Liver (tissue), 9 donors: ENCODE data around the gene VSIR. TPM values are rescaled to one million over a fixed set of nuclear protein-coding genes. Genes with fewer than 3 reads are reported as not detected.

ENCODE experiments used
- DNase-seq: peaks from one replicate; pipeline ENCODE4 v3.0.0-alpha.2; 2017; ENCODE audit warnings: low spot score
- H3K27ac ChIP-seq, 2 donors: one replicate each; pipeline ENCODE4 v1.7.0; 2013; ENCODE audit warnings: inconsistent platforms in 2 of 2, low read length in 2 of 2, control low read depth in 1 of 2, low read depth in 1 of 2, mild to moderate bottlenecking in 1 of 2
- H3K27me3 ChIP-seq, 4 donors: one replicate each; pipeline versions ENCODE4 v1.6.1 to v1.7.0; 2013; ENCODE audit warnings: low read length in 3 of 4, inconsistent platforms in 1 of 4, mild to moderate bottlenecking in 1 of 4, moderate library complexity in 1 of 4; ENCODE audit not compliant: control insufficient read depth in 4 of 4, insufficient read depth in 4 of 4
- H3K36me3 ChIP-seq, 4 donors: one replicate each; pipeline versions ENCODE4 v1.6.1 to v1.7.0; 2013; ENCODE audit warnings: low read length in 3 of 4, mild to moderate bottlenecking in 3 of 4, low read depth in 1 of 4, moderate library complexity in 1 of 4; ENCODE audit not compliant: control insufficient read depth in 4 of 4, insufficient read depth in 3 of 4
- H3K4me1 ChIP-seq, 4 donors: one replicate each; pipeline versions ENCODE4 v1.6.1 to v1.7.0; 2013; ENCODE audit warnings: low read length in 3 of 4, mild to moderate bottlenecking in 3 of 4, moderate library complexity in 1 of 4; ENCODE audit not compliant: control insufficient read depth in 4 of 4, insufficient read depth in 4 of 4
- H3K4me3 ChIP-seq, 3 donors: one replicate each; pipeline versions ENCODE4 v1.6.1 to v1.7.0; 2013; ENCODE audit warnings: low read length in 3 of 3, control low read depth in 1 of 3, low read depth in 1 of 3, mild to moderate bottlenecking in 1 of 3
- H3K9ac ChIP-seq, 2 donors: one replicate each; pipeline ENCODE4 v1.7.0; 2013; ENCODE audit warnings: low read length in 2 of 2, mild to moderate bottlenecking in 2 of 2, moderate library complexity in 2 of 2, control low read depth in 1 of 2, low read depth in 1 of 2
- H3K9me3 ChIP-seq, 4 donors: one replicate each; pipeline versions ENCODE4 v1.6.1 to v1.7.0; 2013; ENCODE audit warnings: low read length in 3 of 4; ENCODE audit not compliant: control insufficient read depth in 4 of 4
- ATF3 ChIP-seq: IDR thresholded peaks from 2 replicates; pipeline ENCODE4 v1.6.1; 2016; ENCODE audit warnings: antibody characterized with exemption
- CTCF ChIP-seq: fragments of 150-350 bp; IDR thresholded peaks from 2 replicates; pipeline ENCODE4 v1.5.1; 2017; ENCODE audit warnings: improper control_type of control experiment, low read depth, low read length; ENCODE audit not compliant: missing input control
- EGR1 ChIP-seq, 2 donors: IDR thresholded peaks; 2 replicates each; pipeline ENCODE4 v1.6.1; 2016 to 2018; ENCODE audit warnings: antibody characterized with exemption in 2 of 2, low read depth in 2 of 2
- FOXA1 ChIP-seq: IDR thresholded peaks from 2 replicates; pipeline ENCODE4 v1.6.1; 2016; ENCODE audit warnings: antibody characterized with exemption
- FOXA2 ChIP-seq: IDR thresholded peaks from 2 replicates; pipeline ENCODE4 v1.6.1; 2016; ENCODE audit warnings: antibody characterized with exemption
- GABPA ChIP-seq, 2 donors: IDR thresholded peaks in 1 of 2; conservative IDR thresholded peaks in 1 of 2; 2 replicates each; pipeline ENCODE4 v1.6.1; 2016; ENCODE audit warnings: antibody characterized with exemption in 2 of 2, mild to moderate bottlenecking in 1 of 2, moderate library complexity in 1 of 2
- HNF4A ChIP-seq, 2 donors: conservative IDR thresholded peaks; 2 replicates each; pipeline ENCODE4 v1.6.1; 2016; ENCODE audit warnings: antibody characterized with exemption in 2 of 2, mild to moderate bottlenecking in 2 of 2
- HNF4G ChIP-seq: IDR thresholded peaks from 2 replicates; pipeline ENCODE4 v1.6.1; 2016; ENCODE audit warnings: antibody characterized with exemption
- JUND ChIP-seq, 2 donors: IDR thresholded peaks; 2 replicates each; pipeline ENCODE4 v1.6.1; 2016; ENCODE audit warnings: antibody characterized with exemption in 2 of 2
- RAD21 ChIP-seq, 2 donors: IDR thresholded peaks; 2 replicates each; pipeline ENCODE4 v1.6.1; 2016; ENCODE audit warnings: antibody characterized with exemption in 2 of 2, mild to moderate bottlenecking in 2 of 2
- REST ChIP-seq: IDR thresholded peaks from 2 replicates; pipeline ENCODE4 v1.6.1; 2016; ENCODE audit warnings: antibody characterized with exemption, mild to moderate bottlenecking
- SP1 ChIP-seq: IDR thresholded peaks from 2 replicates; pipeline ENCODE4 v1.6.1; 2018; ENCODE audit warnings: antibody characterized with exemption, mild to moderate bottlenecking
- TAF1 ChIP-seq: conservative IDR thresholded peaks from 2 replicates; pipeline ENCODE4 v1.6.1; 2016; ENCODE audit warnings: antibody characterized with exemption, mild to moderate bottlenecking
- YY1 ChIP-seq: IDR thresholded peaks from 2 replicates; pipeline ENCODE4 v1.6.1; 2016; ENCODE audit warnings: antibody characterized with exemption, mild to moderate bottlenecking
- ZBTB33 ChIP-seq: IDR thresholded peaks from 2 replicates; pipeline ENCODE4 v1.6.1; 2016; ENCODE audit warnings: antibody characterized with exemption
- WGBS: extraction: QIAGEN DNeasy Blood & Tissue Kit; methylation state at CpG from one replicate; pipeline ENCODE4 v1.1.7; 2013; 5-methylcytosine and 5-hydroxymethylcytosine counted together
- polyA plus RNA-seq, 2 donors: library from polyadenylated mRNA; stranded (reverse) in 1 of 2; unstranded in 1 of 2; fragments of 200-250 nt in 1 of 2; fragments of >200 nt in 1 of 2; fragmentation: Nextera tagmentation in 1 of 2; extraction: Ambion mirVana in 1 of 2; gene quantifications; one replicate each; pipeline versions ENCODE4 v1.2.1 to v1.2.3, GENCODE V29; 2013 to 2015
- total RNA-seq, 2 donors: library from RNA; depleted of rRNA; stranded (reverse); fragments of >200 nt; gene quantifications; one replicate each; pipeline ENCODE4 v1.2.3, GENCODE V29; 2014
- donor health status: healthy.
- donor health status: healthy.
- donor health status: healthy.
- donor health status: healthy.
- donor health status: healthy.

VSIR gene
- total and polyA plus RNA-seq, 4 donors = 7.2 to 12.2 (median 10.8) TPM

- DNase-seq = no peak
- H3K9ac ChIP-seq = no peak overlapping the region
- no peak overlapping the region for H3K4me3 ChIP-seq
- H3K27ac ChIP-seq = no peak overlapping the region
- peaks cover 6 to 11% (median 10%) of the 10 kb centered on the region in 4 donors for H3K4me1 ChIP-seq
- H3K9me3 ChIP-seq = no peaks in the 10 kb centered on the region
- H3K36me3 ChIP-seq = peaks cover 0 to 3% (median 0%) of the 10 kb centered on the region in 4 donors
- TF ChIP-seq ZBTB33 (no peak), HNF4A (conservative IDR thresholded peaks at IDR 0.05) (no peak), RAD21 (IDR thresholded peaks at IDR 0.05) (no peak), YY1 (no peak), JUND (IDR thresholded peaks at IDR 0.05) (no peak), GABPA (IDR thresholded peaks at IDR 0.05 in 1 of 2, conservative IDR thresholded peaks at IDR 0.05 in 1 of 2) (no peak), ATF3 (no peak)
- no peaks in the 10 kb centered on the region for H3K27me3 ChIP-seq
- WGBS = 86% methylated on average over 11 of the region's 11 CpGs
Measured at GRCh38 chr10:71763352-71764127, 9.8 kb downstream of the VSIR start.

- H3K9ac ChIP-seq = no peak overlapping the region
- H3K4me1 ChIP-seq = peaks cover under 1 to 5% (median 4%) of the 10 kb centered on the region in 4 donors
- H3K27me3 ChIP-seq = no peaks in the 10 kb centered on the region
- peaks cover 0 to 3% (median 0%) of the 10 kb centered on the region in 4 donors for H3K36me3 ChIP-seq
- no peaks in the 10 kb centered on the region for H3K9me3 ChIP-seq
- TF ChIP-seq CTCF = no peak
- H3K4me3 ChIP-seq = no peak overlapping the region
- DNase-seq = no peak
- 95% methylated on average over 5 of the region's 5 CpGs for WGBS
- no peak overlapping the region for H3K27ac ChIP-seq
Measured at GRCh38 chr10:71762324-71762723, 11.0 kb downstream of the VSIR start.

GRCh38 chr10:71761541-71762113 lies 11.7 kb downstream of the VSIR start:
- no peak overlapping the region for H3K4me3 ChIP-seq
- 96% methylated on average over 26 of the region's 26 CpGs for WGBS
- no peak for DNase-seq
- no peak overlapping the region for H3K9ac ChIP-seq
- no peaks in the 10 kb centered on the region for H3K27me3 ChIP-seq
- no peaks in the 10 kb centered on the region for H3K4me1 ChIP-seq
- H3K9me3 ChIP-seq = no peaks in the 10 kb centered on the region
- H3K36me3 ChIP-seq = peaks cover 0 to 3% (median 0%) of the 10 kb centered on the region in 4 donors
- H3K27ac ChIP-seq = no peak overlapping the region
- no peak for TF ChIP-seq FOXA1
- no peak for TF ChIP-seq JUND (IDR thresholded peaks at IDR 0.05)
- no peak for TF ChIP-seq CTCF
- no peak for TF ChIP-seq TAF1
- TF ChIP-seq EGR1 (IDR thresholded peaks at IDR 0.05; ENCODE audit: low read depth in 2 of 2) = no peak
- TF ChIP-seq RAD21 (IDR thresholded peaks at IDR 0.05) = no peak
- TF ChIP-seq SP1 = no peak
- TF ChIP-seq FOXA2 = no peak
- TF ChIP-seq HNF4G = no peak
- TF ChIP-seq REST = no peak
- TF ChIP-seq ATF3 = no peak
- no peak for TF ChIP-seq HNF4A (conservative IDR thresholded peaks at IDR 0.05)
- TF ChIP-seq GABPA (IDR thresholded peaks at IDR 0.05 in 1 of 2, conservative IDR thresholded peaks at IDR 0.05 in 1 of 2) = no peak
